Measurements from ENCODE around the gene TTC33. TPM values are rescaled to one million over a fixed set of nuclear protein-coding genes. Genes with fewer than 3 reads are reported as not detected.

The TTC33 gene, protein sequence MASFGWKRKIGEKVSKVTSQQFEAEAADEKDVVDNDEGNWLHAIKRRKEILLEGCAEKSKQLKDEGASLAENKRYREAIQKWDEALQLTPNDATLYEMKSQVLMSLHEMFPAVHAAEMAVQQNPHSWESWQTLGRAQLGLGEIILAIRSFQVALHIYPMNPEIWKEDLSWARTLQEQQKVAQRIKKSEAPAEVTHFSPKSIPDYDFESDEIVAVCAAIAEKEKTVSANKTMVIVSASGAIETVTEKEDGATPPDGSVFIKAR
- total RNA-seq = 10 to 100 TPM; 10.3 to 22.5 TPM

DNA sequence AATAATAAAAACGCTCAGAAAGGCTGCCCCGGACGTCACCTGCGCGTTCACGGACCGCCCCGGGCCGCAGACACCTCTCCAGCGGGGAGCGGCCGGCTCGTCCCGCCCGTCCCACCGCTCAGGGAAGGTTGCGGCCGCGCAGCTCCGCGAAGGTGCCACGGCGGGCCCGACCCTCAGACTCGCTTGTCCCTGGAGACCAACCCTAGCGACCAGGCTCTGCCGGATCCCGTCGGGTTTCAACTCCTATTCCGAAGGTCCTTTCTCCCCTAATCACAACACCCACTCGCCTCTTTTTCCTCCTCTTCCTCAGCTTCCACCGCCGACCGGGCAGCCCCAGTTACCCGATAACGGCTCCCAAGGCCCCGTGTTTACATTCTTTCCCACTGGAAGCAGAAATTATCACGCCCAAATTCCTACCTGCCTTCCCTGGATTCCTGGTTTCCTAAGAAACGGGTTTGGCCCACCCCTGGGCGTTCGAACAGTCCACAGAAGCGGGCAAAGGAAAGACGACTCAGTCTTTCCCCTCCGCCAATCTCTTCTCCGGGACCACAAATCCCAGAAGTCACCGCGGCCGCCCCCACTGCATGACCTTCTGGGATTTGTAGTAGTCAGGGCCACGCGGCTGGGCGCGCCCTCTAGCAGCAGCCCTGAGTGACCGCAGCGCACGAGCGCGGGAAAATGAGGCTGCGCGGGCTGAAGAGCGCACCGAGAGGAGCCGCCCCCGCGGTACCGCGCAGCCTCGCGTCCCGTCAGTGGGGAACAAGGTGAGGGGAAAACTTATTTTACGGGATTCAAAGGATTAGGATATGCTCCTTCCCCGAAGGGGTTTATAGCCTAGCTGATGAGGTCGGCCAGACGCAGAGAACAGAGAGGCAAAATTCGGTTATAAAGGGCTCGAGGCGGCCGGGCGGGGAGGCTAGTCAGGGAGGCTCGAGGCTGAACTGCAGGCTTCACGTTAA, at the start of gene TTC33:
Gene TTC33, minus strand, starts transcription at position 555 of the 959 bp plus-strand sequence. CDS start 8,943 bp downstream, outside the sequence.
- H3K9me3 ChIP-seq = no peaks in the 10 kb centered on the region
- H3K36me3 ChIP-seq = no peaks in the 10 kb centered on the region
- TF ChIP-seq, protein P1, sequence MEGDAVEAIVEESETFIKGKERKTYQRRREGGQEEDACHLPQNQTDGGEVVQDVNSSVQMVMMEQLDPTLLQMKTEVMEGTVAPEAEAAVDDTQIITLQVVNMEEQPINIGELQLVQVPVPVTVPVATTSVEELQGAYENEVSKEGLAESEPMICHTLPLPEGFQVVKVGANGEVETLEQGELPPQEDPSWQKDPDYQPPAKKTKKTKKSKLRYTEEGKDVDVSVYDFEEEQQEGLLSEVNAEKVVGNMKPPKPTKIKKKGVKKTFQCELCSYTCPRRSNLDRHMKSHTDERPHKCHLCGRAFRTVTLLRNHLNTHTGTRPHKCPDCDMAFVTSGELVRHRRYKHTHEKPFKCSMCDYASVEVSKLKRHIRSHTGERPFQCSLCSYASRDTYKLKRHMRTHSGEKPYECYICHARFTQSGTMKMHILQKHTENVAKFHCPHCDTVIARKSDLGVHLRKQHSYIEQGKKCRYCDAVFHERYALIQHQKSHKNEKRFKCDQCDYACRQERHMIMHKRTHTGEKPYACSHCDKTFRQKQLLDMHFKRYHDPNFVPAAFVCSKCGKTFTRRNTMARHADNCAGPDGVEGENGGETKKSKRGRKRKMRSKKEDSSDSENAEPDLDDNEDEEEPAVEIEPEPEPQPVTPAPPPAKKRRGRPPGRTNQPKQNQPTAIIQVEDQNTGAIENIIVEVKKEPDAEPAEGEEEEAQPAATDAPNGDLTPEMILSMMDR (IDR thresholded peaks at IDR 0.05) = peak; percentile 61
- ATAC-seq (ENCODE audit: insufficient number of reproducible peaks, low FRiP score, low read depth) = peak; percentile 99
- peak; percentile 92 for DNase-seq (ENCODE audit: low spot score)
- H3K27me3 ChIP-seq (replicated peaks; ENCODE audit: insufficient read depth) = no peaks in the 10 kb centered on the region
- peak within 1 kb of the TSS; percentile 81 for H3K4me3 ChIP-seq
- peaks cover 9 to 17% of the 10 kb centered on the region in 2 donors for H3K4me1 ChIP-seq (ENCODE audit: control insufficient read depth in 1 of 2, low read depth in 2 of 2)
- H3K27ac ChIP-seq = peak within 1 kb of the TSS; percentile 79 to 92

DNA sequence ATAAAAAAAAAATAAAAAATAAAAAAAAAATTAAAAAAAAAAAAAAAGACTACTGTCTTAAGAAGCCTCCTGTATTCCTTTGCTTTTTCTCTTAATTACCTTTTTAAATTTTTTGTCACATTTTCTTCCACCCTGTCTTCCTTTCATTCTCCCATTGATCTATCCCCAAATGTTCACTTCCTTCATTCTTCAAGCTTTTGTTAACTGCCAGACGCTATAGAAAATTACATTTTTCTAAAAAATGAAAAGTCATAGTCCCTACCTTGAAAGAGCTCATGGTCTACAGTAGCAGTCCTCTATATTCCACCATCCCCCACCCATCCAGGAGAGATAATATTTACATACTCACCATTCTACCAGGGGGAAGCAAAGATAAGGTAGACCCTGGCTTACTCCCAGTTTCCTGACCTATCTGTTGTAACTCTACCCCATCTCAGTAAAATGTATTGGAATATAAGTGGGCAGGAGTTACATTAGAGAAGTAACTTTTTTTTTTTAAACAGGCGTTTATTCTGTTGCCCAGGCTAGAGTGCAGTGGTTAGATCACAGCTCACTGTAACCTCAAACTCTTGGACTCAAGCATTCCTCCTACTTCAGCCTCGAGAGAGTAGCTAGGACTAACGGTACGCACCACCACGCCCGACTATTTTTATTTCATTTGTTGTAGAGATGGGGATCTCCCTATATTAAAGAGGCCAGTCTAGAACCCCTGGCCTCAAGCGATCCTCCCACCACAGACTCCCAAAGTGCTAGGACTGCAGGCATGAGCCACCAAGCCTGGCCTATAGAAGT, 46.2 kb upstream of the TTC33 start:
- ATAC-seq (ENCODE audit: insufficient number of reproducible peaks, low FRiP score, low read depth) = no peak
- no peak overlapping the region for H3K27ac ChIP-seq
- TF ChIP-seq, protein P1 (IDR thresholded peaks at IDR 0.05) = no peak

DNA sequence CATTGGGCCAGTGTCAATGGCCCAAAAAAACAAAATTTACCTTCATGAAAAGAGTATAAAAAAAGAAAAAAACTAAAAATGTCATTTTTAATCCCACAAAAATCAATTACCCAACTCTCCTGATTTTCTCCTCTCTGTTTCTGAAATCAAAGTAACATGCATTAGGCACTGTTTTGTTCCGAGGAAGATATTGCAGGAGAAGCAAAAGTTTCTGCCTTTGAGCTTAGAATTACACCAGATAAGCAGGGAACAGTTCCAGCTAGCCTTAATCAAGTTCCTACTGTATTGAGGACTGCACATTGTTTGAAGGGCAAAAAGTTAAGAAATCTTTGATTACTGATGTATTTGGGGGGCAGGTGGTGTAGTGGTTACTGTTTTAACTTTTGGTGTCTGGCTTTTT, 43.5 kb upstream of the TTC33 start:
- H3K9me3 ChIP-seq = no peaks in the 10 kb centered on the region
- TF ChIP-seq, protein P1 (IDR thresholded peaks at IDR 0.05) = no peak
- DNase-seq (ENCODE audit: low spot score) (no peak), ATAC-seq (ENCODE audit: insufficient number of reproducible peaks, low FRiP score, low read depth) (no peak)
- H3K27ac ChIP-seq = no peak overlapping the region
- H3K4me3 ChIP-seq = peak overlapping the region; percentile 83
- peaks cover 27 to 32% of the 10 kb centered on the region in 2 donors for H3K4me1 ChIP-seq (ENCODE audit: control insufficient read depth in 1 of 2, low read depth in 2 of 2)
- H3K27me3 ChIP-seq (replicated peaks; ENCODE audit: insufficient read depth) = no peaks in the 10 kb centered on the region
- H3K36me3 ChIP-seq = no peaks in the 10 kb centered on the region

More for the DNA sequence above, 46.2 kb upstream of the TTC33 start:
- H3K4me1 ChIP-seq (ENCODE audit: control insufficient read depth in 1 of 2, low read depth in 2 of 2) = peaks cover 12 to 14% of the 10 kb centered on the region in 2 donors
- H3K27me3 ChIP-seq (replicated peaks; ENCODE audit: insufficient read depth) = no peaks in the 10 kb centered on the region
- H3K9me3 ChIP-seq = no peaks in the 10 kb centered on the region
- H3K4me3 ChIP-seq = no peak overlapping the region
- no peak for DNase-seq (ENCODE audit: low spot score)
- H3K36me3 ChIP-seq = no peaks in the 10 kb centered on the region

DNA sequence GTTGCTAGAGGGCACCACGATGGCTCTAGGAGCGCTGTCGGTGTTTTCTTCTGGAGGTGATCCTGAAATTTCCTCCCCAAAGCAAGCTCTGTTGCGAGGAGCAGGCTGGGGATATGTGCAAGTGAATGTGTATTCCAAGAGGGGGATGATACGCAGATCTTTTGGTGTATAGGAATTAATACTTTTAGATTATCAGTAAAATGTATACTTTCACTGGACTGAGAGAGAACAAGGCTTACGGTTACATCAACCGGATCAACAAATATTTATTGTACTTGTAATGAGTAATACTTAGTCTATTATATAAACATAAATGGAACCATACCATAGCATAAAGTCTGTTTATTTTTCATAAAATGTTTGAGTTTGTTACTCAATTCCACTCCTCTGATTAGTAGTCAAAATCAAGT, 43.0 kb upstream of the TTC33 start:
- H3K27ac ChIP-seq = peak overlapping the region; percentile 88 to 94
- H3K9me3 ChIP-seq = no peaks in the 10 kb centered on the region
- peak overlapping the region; percentile 83 for H3K4me3 ChIP-seq
- no peaks in the 10 kb centered on the region for H3K27me3 ChIP-seq (replicated peaks; ENCODE audit: insufficient read depth)
- ATAC-seq (ENCODE audit: insufficient number of reproducible peaks, low FRiP score, low read depth) (no peak), DNase-seq (ENCODE audit: low spot score) (no peak)
- peaks cover 27 to 32% of the 10 kb centered on the region in 2 donors for H3K4me1 ChIP-seq (ENCODE audit: control insufficient read depth in 1 of 2, low read depth in 2 of 2)
- H3K36me3 ChIP-seq = no peaks in the 10 kb centered on the region
- TF ChIP-seq, protein P1 (IDR thresholded peaks at IDR 0.05) = no peak
